SW480 (cell line): Measurements from ENCODE around the gene POU2AF1.

Experiments
- DNase-seq: peaks from one replicate; pipeline ENCODE4 v3.0.0-alpha.2; 2016; ENCODE audit warnings: low spot score

Gene POU2AF1

DNA sequence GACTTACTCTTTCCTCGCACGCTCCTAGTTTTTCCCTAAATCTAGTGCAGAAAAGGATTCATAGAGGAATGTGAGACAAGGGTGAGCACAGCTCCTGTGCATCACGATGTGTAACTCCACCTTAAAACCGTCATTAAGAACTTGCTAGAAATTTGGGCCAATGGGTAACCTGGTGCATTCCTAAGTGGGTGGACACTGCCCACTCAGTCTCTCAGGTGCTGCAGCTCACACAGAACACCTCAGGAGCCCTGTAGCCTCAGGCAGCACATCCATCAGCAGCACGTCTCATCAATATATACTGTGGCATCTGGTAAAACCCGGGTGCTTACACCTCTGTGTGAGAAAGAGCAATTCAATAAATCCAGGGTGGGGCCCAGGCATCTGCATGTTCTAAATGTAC is 68.4 kb downstream of the POU2AF1 start:
- no peak for DNase-seq

- no peak for DNase-seq
Measured at GRCh38 chr11:111310088-111310487, 69.0 kb downstream of the POU2AF1 start.

GRCh38 chr11:111309215-111309915 is 69.7 kb downstream of the POU2AF1 start:
- no peak for DNase-seq

DNA sequence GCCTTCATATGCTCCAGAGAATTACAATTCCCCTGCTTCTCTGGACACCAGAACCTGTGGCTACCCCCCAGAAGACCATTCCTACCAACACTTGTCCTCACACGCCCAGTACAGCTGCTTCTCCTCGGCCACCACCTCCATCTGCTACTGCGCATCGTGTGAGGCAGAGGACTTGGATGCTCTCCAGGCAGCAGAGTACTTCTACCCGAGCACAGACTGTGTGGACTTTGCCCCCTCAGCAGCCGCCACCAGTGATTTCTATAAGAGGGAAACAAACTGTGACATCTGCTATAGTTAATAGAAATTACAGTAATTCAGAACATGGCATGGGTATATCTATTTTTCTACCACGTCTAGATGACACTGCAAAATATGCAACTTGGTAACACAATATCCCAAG is 70.9 kb downstream of the POU2AF1 start:
- DNase-seq = peak; percentile 47

DNA sequence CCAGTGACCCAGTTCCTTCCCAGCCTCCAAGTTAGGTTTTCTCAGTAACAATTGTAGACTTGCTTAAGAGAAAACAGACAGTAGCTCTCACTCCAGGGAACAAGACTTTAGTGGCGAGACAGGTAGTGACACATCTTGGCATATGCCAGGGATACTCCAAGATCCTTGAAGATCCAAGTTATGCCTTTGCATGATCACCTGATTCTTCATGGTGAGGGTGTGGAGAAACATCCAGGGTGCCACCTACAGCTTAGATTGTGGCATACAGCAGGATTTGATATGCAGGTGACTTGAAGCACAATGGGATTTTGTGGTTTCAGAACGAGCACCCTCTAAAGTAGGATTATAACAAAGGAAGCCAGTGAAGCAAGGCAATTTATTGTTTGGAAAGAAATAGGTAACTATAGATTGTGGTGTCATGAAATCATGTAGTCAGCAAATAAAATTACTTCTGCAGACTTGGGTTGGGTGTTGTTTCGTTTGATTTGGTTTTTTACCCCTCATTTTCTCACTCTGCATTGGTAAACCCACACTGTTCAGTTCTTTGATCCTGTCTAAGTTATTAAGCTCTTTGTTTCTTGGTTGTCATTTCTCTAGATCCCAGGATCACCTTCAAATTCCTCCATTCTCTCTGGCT is 71.5 kb downstream of the POU2AF1 start:
- DNase-seq = no peak

DNA sequence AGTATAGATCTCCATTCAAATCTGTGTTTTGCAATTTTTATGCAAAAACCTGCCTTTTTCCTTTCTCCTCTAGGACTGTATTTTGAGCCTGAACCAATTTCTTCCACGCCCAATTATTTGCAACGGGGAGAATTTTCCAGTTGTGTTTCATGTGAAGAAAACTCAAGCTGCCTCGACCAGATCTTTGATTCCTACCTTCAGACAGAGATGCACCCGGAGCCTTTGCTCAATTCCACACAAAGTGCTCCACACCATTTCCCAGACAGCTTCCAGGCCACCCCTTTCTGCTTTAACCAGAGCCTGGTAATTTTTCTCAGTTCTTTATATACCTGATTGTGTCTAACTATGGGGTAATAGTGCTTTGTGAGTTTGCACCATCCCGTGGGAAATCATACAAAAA is 72.8 kb downstream of the POU2AF1 start:
- no peak for DNase-seq

- no peak for DNase-seq
Measured at GRCh38 chr11:111305876-111306275, 73.2 kb downstream of the POU2AF1 start.

DNA sequence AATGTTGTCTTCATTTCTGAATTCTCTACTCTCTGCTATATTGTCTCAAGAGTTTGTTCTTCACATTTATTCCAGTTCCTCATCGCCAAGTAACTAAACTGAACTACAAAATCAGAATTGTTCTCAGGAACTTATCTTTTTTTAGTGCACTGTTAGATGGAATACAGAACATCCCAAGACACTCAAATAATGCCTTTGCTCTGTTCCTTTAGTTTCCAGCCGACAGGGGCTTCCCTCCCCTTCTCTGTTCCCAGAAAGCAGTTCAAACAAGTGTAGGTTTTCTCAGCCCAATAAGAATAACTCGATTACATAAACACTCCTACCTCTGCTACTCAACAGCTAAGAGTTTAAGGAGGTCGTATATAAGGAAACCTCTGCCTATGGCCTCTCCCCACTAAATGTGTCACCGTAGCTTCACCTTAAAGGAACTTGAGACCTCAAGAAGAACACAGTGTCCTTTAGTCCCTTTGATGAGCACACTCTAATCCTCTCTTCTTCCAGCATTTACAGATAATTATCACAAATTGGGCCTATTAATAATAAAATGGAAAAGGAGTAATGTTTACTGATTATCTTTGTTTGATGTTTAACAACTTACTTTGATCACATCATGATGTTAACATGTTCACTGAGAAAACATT is 73.8 kb downstream of the POU2AF1 start:
- DNase-seq = no peak

GRCh38 chr11:111303461-111303860 is 75.6 kb downstream of the POU2AF1 start:
- DNase-seq = peak; percentile 40

DNA sequence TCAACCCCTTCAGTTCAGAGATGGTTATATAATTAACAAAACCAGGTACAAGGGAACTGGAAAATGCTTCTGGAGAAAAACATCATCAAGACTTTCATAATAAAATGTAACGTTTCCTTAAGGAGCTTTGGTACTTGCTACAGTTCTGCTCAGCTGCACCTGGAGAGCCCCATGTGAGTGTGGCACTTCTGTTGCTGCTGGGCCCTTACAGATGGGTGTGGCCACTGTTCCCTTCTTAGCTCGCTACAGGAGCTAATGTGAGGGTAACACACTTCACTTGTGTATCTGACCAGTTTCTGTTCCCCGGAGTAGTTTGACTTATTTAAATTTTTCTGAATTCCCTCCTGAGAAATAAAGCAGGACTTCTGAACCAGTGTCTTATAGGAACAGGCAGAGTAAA is 76.8 kb downstream of the POU2AF1 start:
- no peak for DNase-seq
